Dermis blood vessel endothelial cell (primary cell): ENCODE data around the gene TP73. TPM values are rescaled to one million over a fixed set of nuclear protein-coding genes. Genes with fewer than 3 reads are reported as not detected.

Source experiments
- DNase-seq: peaks from one replicate; pipeline ENCODE4 v3.0.0; 2010
- total RNA-seq: library from RNA; depleted of rRNA; stranded (reverse); fragments of >200 nt; gene quantifications from 2 replicates; pipeline ENCODE4 v1.2.3, GENCODE V29; 2014

TP73 gene
- total RNA-seq, 1 donor from 2014 or later: not detected

GRCh38 chr1:3653286-3653618, 936 bp downstream of the TP73 start:
- no peak for DNase-seq

DNA sequence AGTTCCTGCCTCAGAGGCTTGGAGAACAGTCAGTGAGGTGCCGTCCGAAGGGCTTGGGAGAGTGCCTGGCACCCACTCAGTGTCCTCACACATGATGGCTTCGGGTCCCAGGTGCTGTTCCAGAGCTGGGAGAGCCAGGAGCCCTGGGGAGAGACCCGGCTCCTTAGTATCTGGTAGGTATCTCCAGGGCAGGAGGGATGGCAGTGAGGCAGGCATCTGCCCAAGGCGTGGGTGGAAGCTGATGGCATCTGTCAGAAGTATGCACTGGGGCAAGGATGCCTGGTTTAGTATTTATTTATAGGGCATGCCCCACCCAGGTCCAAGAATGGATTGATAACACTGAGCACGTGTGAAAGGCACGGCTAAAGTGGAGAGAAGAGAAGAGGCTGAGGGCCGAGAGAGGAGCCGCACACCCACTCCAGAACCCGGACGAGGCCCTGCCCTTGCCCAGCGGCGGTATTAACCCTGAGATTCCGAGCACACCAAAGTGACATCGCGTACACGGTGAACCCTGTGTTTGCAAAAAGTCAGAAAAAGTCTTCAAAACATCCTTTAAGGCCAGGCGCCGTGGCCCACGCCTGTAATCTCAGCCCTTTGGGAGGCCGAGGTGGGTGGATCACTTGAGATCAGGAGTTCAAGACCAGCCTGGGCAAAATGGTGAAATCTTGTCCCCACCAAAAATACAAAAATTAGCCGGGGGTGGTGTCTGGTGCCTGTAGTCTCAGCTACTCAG, 2.4 kb downstream of the TP73 start:
- no peak for DNase-seq

GRCh38 chr1:3656450-3657095, 4.3 kb downstream of the TP73 start:
- DNase-seq: no peak

GRCh38 chr1:3657096-3657475, 4.8 kb downstream of the TP73 start:
- DNase-seq: no peak

- no peak for DNase-seq
Measured at GRCh38 chr1:3657578-3658230, 5.4 kb downstream of the TP73 start.

DNA sequence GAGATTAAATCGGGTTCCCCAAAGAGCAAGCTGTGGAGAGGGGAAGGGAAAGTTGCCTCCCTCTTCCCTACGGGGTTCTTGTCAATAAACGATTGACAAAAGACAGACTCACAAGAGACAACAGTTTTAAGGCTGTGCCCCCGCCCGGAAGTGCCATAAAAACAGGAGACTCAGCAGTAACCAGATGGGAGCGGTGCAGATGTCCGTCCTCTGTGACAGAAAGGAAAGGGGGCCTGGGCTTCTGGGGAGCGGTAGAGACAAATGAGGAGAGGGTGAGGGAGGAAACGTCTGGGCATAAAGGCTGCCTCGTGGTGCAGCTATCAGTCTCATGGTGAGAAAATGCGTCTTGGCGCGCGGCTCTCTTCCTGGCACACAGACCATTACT, 5.9 kb downstream of the TP73 start:
- DNase-seq: no peak

- no peak for DNase-seq
Measured at GRCh38 chr1:3659093-3659492, 6.8 kb downstream of the TP73 start.

DNA sequence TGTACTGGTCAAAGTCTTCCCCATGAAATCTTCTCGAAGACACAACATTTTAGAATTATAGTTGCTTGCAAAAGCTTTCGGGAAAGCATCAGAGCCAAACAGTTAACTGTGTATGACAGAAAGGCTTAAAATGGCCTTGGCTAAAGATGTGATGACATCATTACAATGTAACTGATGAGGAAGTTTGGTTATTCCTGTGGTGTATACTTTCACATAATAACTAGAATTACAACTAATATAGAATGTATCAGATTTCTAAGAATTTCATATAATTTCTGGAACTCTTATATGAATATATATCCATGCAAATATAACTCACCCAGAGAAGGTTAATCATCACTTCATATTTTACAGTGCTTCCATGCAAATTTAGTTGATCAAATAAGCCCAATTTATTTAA, 8.4 kb downstream of the TP73 start:
- no peak for DNase-seq

- no peak for DNase-seq
Measured at GRCh38 chr1:3661631-3662030, 9.3 kb downstream of the TP73 start.

DNA sequence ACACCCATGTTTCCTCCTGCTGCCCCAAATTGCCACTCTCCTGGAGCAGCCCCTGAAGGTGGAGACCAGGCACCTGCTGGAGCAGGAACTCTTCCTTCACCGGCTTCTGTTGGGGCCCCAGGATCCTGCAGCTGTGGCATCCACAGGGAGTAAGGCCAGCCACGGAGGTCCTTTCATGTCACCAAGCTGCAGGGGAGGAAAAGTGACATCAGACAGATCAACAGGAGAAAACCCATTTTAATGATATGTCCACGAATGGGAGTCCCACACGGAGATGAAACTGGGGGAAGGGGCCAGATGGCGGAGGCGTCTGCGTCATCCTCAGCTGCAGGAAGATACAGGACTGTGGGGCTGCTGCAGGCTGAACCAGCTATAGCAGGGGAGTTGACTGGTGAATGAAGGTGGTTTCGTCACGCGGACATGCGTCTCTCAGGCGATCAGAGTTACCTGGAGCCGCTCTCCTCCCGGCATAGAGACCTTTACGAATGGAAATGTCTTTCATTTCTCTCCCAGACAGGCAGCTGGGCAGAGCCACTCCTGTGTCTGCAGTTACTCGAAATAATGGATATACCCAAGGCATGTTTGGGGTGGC, 9.9 kb downstream of the TP73 start:
- no peak for DNase-seq

DNA sequence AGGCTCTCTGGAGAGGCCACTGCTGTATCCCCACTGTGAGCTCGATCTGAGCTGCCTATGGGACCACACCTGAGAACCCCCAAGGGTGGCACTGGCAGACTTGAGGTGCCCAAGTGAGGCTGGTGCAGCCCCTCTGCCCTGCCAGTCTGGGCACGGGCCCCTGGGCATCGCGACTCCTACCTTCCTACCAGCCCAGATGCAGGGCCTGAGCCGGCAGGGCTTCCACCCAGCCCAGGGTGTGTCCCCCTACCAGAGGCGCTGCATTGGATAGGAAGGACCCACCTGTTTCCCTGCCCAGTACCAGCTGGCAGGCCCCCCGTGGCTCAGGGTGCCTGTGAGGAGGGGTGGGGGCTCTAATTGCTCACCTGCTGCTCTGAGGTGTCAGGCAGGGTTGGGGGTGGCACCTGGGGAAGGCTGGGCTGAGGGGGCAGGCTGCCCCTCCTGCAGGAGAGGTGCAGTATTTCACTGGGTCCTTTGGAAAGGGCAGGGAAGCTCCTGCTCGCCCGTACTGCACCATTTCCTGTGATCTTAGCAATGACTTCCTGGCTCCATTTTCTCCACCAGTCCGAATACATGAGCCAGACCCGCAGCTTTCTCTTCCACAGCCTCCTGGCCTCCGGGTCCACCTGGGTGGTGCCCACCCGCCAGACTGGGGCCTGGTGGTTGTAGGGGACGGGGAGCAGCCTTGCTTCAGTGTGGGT, 11.8 kb downstream of the TP73 start:
- no peak for DNase-seq

DNA sequence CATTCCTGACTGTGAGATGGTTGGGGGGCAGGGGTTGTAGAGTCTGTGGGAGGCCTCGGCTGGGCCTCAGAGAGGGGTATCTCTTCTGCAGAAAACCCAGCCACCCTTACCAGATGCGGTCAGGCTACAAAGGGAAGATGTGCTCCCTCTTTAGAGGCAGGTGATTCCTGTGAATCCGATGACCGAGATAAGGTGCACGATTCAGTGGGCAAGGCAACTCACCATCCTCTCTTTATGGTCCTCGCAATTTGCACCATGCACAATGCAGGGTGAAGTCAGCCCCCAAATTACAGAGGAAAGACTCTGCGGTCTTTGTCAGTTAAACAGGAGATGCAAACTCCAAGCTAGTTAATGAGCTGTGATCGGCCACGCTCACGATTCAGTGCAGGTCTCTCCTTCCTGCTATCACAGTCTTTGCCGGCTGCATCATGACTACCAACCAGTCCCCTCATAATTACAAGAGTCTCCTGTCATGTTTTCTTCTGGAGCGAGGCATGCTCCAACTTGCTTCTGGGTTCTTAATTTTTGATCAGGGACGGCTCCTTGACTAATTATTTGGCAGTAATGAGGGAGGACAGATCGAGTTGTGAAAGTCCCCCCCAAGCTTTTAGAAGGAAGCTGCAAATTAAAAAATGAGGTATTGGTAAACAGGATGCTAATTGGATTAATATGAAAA, 12.5 kb downstream of the TP73 start:
- DNase-seq: no peak

- DNase-seq: no peak
Measured at GRCh38 chr1:3668148-3668547, 15.8 kb downstream of the TP73 start.

DNA sequence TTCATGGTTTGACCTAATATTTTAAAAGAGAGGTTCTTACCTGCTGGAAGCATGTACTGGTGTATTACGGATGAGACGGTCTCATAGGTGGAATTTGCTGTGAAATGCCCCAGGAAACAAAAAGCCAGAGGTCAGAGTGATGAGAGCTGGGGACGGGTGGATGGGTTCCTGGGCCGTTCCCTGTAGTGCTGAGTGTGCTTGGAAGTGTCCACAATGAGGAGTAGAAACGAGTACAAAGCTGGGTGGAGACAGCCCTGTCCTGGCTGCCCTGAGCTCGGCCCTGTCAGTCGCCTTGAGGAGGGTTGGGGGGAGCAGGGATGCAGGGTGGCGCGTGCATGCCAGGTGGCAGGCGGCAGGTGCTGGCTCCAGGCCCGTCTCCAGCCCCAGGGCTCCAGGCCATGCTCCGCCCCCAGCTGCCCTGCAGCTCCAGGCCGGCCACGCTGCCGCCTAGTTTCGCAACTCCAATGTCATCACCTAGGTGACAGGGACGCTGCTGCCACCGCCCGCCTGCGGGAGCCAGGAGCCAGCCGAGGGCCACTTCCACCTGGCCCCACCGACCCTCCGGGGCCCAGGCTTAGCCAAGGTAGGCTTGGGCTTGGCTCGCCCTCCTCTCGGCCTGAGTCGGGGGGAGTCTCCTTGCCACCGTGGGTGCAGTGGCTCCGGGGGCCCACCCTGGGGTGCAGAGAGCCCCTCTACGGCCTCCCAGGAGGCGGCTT, 16.4 kb downstream of the TP73 start:
- DNase-seq: peak; percentile 47

- peak; percentile 48 for DNase-seq
Measured at GRCh38 chr1:3669421-3669821, 17.1 kb downstream of the TP73 start.

DNA sequence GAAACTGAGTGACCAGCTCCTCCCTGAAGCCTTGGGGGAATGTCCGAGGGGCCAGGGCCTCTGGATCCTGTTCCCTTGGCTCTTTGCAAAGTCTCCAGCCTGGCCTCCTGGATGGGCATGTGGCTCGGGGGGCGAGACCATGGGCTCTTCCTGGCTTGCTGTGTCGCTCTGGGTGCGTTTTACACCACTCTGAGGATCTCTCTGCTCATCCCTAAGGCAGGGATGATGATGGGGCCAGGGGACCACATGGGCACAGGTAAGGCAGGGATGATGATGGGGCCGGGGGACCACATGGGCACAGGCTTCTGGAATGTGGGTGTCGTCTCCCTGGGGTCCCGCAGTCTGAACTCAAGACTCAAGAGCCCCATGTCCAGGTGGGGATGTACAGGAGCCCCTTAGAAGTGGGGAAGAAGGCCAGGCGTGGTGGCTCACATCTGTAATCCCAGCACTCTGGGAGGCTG, 17.7 kb downstream of the TP73 start:
- DNase-seq: no peak

GRCh38 chr1:3670823-3671265, 18.5 kb downstream of the TP73 start:
- no peak for DNase-seq

GRCh38 chr1:3671371-3672180, 19.3 kb downstream of the TP73 start:
- no peak for DNase-seq

GRCh38 chr1:3672231-3672970, 20.1 kb downstream of the TP73 start:
- DNase-seq: no peak

- DNase-seq: no peak
Measured at GRCh38 chr1:3672971-3673361, 20.6 kb downstream of the TP73 start.
